ENCODE results near the gene GDPD4.

The GDPD4 gene

GRCh38 chr11:77188633-77189491, 112.6 kb downstream of the GDPD4 start:
- DNase-seq: no peak

DNA sequence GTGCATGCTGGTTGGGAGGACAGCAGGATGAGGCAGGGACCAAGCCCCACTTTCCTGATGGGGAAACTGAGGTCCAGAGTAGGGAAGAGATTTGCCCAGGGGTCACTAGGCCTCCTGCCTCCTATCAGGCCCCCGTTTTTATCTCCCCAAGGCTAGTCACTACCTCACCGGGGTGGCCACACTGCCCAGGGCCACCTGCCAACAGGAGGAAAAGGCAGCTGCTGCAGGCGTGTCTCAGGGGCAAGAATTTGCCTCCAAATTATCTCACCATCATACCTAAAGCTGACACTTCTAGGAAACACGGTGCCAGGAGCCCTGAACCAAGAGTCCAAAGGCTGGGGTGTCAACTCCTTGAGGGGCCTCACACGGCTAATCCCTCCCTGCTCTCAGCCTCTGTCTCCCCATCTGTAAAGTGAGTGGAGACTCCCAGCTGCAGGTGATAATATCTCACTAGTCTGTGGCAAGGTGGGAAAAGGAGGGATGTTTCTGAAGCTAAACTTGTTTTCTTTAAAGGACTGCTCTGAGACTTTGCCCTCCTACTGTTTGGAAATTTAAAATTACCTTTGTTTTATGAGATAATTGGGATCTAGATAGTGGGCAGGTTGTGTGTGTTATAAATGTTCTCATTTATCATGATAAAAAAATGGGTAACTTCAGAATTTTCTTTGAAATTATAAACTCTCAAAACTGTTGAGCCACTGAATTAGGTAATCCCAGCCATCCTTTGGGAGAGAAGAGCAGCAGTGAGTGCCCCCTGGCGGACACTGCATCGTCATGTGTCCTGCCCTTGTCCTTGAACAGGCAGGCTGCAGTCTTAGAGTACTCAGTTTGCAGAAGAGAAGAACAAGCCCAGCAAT, 113.5 kb downstream of the GDPD4 start:
- peak; percentile 61 for DNase-seq

DNA sequence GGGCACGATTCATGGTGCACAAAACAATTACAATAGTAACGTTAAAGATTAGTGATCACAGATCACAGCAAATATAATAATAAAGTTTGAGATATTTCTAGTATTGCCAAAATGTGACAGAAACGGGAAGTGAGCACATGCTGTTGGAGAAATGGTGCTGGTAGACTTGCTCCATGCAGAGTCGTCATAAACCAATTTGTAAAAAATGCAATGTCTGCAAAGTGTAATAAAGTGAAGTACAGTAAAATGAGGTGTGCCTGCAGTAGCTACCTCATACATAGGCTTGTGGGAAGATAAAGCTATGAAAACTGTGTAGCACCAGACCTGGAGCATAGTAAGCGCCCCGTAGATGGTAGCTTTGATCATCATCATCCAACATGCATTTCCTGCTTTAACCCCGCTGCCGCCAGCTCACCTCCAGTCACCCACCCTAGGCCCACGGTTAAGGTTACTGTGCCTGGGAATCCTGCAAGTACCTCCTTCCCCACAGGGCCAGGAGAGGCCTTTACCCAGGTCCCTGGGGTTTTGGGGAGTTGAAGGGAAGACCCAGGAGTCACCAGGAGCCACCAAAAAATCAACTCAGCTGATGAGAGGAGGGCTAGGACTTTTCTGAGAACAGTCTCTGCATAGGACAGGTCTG, 114.3 kb downstream of the GDPD4 start:
- DNase-seq: no peak

- DNase-seq: no peak
Measured at GRCh38 chr11:77186302-77186701, 115.2 kb downstream of the GDPD4 start.

DNA sequence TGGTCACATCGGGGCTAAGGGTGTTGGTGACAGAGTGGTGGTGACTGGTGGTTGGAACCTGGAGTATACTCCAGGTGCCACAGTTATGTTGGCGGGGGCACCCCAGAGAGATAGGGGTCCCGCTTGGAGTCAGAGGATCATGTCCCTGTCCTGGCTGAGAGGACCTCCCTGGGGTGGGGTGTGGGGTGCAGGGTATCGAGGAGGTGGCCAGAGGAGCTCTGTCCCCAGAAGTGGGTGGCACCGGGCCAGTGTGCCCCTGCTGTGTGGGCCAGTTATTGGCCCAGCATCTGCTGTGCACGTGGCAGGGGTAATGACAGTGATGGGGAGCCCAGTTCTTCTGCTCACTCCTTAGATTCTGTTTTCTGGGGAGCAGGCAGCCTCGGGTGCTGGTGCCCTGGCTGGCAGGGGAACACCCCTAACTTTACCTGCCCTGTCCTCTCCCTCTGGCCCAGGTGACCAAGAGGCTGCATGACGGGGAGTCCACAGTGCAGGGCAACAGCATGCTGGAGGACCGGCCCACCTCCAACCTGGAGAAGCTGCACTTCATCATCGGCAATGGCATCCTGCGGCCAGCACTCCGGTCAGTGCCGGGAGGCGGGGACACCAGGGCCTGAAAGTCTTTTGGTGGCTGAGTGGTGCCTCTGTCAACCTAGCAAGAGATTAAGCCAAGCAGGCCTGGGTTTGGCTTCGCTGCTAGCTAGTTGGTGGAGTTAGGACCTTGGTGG, 117.2 kb downstream of the GDPD4 start:
- DNase-seq: no peak

- no peak for DNase-seq
Measured at GRCh38 chr11:77183431-77183984, 118.0 kb downstream of the GDPD4 start.

DNA sequence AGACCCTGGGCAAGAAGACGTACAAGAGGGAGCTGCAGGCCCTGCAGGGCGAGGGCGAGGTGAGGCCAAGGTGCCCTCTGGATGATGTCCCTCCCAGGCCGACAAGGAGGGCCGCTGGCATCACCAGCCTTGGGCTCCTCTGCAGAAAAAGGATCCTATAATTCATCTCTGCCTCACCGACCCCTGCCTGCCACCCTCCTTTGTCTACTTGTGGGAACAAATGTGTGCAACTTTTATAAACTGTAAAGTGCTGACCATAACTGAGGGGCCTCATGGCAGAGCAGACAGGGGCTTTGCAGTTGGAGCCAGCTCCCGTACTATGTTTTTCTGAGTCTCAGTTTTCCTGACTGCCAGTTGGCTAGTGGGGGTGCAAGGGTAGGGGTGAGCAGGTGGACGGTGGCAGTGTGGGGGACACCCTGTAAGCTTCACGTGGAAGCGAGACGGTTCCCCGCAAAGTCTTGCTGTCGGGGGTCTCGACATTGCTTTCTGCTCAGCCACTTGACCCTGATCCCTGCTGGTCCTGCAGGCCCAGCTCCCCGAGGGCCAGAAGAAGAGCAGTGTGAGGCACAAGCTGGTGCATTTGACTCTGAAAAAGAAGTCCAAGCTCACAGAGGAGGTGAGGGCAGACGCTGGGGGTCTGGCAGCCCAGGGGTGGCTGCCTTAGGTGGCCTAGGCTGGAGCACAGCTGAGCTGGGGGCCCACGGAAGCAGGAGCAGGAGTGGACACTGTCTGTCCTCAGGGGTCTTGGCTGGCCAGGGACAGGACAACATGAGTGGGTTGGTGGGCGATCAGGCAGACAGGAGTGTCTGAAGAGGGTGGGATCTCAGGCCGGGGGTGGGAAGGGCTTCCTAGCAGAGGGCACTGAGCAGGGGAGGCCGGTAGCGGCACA, 118.7 kb downstream of the GDPD4 start:
- DNase-seq: no peak

- DNase-seq: no peak
Measured at GRCh38 chr11:77181799-77182541, 119.5 kb downstream of the GDPD4 start.

- no peak for DNase-seq
Measured at GRCh38 chr11:77181226-77181625, 120.3 kb downstream of the GDPD4 start.

- DNase-seq: no peak
Measured at GRCh38 chr11:77180346-77180745, 121.1 kb downstream of the GDPD4 start.

- no peak for DNase-seq
Measured at GRCh38 chr11:77179681-77180080, 121.8 kb downstream of the GDPD4 start.

- DNase-seq: no peak
Measured at GRCh38 chr11:77179048-77179447, 122.4 kb downstream of the GDPD4 start.

- DNase-seq: no peak
Measured at GRCh38 chr11:77178150-77178549, 123.3 kb downstream of the GDPD4 start.

GRCh38 chr11:77176996-77177395, 124.5 kb downstream of the GDPD4 start:
- DNase-seq: no peak

DNA sequence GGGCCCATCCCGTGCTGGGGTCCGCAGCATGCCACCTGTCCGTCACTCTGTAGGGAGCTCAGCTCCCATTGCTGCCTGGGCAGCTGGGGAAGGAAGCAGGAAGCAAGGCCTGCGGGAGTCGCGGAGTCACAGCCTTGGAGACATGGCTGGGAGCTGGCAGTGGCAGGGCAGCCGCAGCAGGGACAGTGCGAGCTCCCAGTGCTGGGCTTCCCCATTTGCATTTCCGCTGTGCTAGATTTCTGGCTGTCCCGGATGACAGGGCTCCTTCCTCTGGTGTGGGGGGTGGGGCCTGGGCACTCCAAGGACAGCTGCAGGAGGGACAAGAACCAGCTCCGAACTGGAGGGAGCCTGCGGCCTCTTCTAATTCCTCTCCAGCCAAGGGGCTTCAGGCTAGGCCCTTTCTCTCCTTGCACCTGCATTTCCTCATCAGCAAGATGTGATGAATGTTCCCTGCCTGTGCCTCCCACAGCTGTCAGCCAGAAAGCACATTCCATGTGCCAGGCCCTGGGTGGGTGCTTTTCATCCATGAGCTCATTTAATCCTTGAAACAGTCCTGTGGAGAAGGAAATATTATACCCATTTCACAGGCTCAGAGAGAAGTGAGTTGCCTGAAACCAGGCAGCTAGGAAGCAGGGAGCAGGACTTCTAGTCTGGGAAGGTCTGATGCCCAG, 125.5 kb downstream of the GDPD4 start:
- no peak for DNase-seq

GRCh38 chr11:77175021-77175842, 126.3 kb downstream of the GDPD4 start:
- DNase-seq: no peak

DNA sequence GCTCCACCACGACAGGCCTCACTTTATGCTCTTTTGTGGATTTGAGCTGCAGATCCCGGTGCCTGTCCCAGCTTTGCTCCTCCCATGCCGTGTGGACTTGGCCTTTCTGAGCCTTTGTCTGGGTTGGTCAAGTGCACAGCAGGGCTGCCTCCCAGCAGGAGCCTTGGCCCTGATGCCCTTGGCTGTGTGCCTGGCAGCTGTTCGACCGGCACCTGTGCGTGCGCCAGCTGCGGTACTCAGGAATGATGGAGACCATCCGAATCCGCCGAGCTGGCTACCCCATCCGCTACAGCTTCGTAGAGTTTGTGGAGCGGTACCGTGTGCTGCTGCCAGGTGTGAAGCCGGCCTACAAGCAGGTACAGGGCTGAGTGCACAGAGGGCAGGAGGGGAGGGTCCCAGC, 126.9 kb downstream of the GDPD4 start:
- DNase-seq: no peak

DNA sequence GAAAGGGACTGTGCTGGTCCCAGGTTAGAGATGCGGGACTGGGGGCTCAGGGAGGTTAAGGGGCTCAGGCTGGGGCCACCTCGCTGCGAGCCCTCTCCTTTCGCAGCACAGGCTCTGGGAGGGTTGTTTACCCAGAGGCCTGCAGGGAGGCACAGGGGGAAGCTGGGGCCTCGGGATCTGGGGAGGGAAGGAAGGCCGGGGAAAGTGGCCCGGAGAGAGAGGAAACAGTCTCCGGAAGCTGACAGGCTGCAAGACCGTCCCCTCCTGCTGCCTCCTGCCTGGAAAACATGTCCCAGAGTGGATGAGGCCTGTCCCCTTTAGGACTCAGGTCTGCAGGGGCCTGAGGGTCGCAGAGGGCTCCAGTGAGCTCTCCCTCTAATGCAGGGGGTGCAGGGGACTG, 128.0 kb downstream of the GDPD4 start:
- DNase-seq: no peak

GRCh38 chr11:77172666-77172982, 128.9 kb downstream of the GDPD4 start:
- DNase-seq: no peak

Measured in fibroblast of skin of right quadriceps (primary cell).